Keratinocyte (primary cell): ENCODE data around the gene RNF212. TPM values are rescaled to one million over a fixed set of nuclear protein-coding genes. Genes with fewer than 3 reads are reported as not detected.

Experiments
- DNase-seq: peaks from one replicate; pipeline ENCODE4 v3.0.0-alpha.2; 2011; ENCODE audit warnings: low read depth, missing footprints, low spot score
- FAIRE-seq: peaks from 2 replicates; lab custom pipeline; 2011; peaks lifted over from hg19 to GRCh38; lab: Jason Lieb, UNC
- H2AFZ ChIP-seq: 2 replicates; pipeline ENCODE4 v1.6.0; 2012; ENCODE audit warnings: low read length, control low read depth, inconsistent platforms; ENCODE audit not compliant: control insufficient read depth
- H3K27ac ChIP-seq: 2 replicates; pipeline ENCODE4 v1.5.1; 2011; ENCODE audit warnings: low read length; ENCODE audit not compliant: control insufficient read depth, insufficient read depth
- H3K27me3 ChIP-seq: 3 replicates; pipeline ENCODE4 v1.6.0; 2011; ENCODE audit warnings: low read length; ENCODE audit not compliant: control insufficient read depth, insufficient read depth; ENCODE audit errors: extremely low read depth
- H3K36me3 ChIP-seq, 2 experiments: 2 replicates in 1 of 2; 3 replicates in 1 of 2; pipeline ENCODE4 v1.5.1; 2011; ENCODE audit warnings: low read length in 2 of 2, mild to moderate bottlenecking in 1 of 2; ENCODE audit not compliant: control insufficient read depth in 2 of 2, insufficient read depth in 2 of 2; ENCODE audit errors: extremely low read depth in 1 of 2
- H3K4me1 ChIP-seq: 3 replicates; pipeline ENCODE4 v1.5.1; 2011; ENCODE audit warnings: low read length; ENCODE audit not compliant: control insufficient read depth, insufficient read depth; ENCODE audit errors: extremely low read depth
- H3K4me2 ChIP-seq: 3 replicates; pipeline ENCODE4 v1.6.0; 2011; ENCODE audit warnings: low read depth, low read length; ENCODE audit not compliant: control insufficient read depth, insufficient read depth; ENCODE audit errors: extremely low read depth
- H3K4me3 ChIP-seq, 3 experiments: fragments of 200-600 bp in 1 of 3; sonication (generic) in 1 of 3; 2 replicates in 2 of 3; 3 replicates in 1 of 3; pipeline ENCODE4 v1.5.1; 2011 to 2016; ENCODE audit warnings: low read length in 3 of 3, mild to moderate bottlenecking in 3 of 3, control low read depth in 2 of 3, inconsistent platforms in 1 of 3, low read depth in 1 of 3, mixed read lengths in 1 of 3, mixed run types in 1 of 3, moderate library complexity in 1 of 3; ENCODE audit not compliant: control insufficient read depth in 2 of 3, insufficient read depth in 2 of 3; ENCODE audit errors: extremely low read depth in 1 of 3
- H3K79me2 ChIP-seq: 2 replicates; pipeline ENCODE4 v1.6.0; 2012; ENCODE audit warnings: low read length; ENCODE audit not compliant: control insufficient read depth, insufficient read depth
- H3K9ac ChIP-seq: 3 replicates; pipeline ENCODE4 v1.6.0; 2011; ENCODE audit warnings: low read length; ENCODE audit not compliant: control insufficient read depth, insufficient read depth; ENCODE audit errors: extremely low read depth
- H3K9me1 ChIP-seq: 3 replicates; pipeline ENCODE4 v1.6.0; 2011; ENCODE audit warnings: low read length; ENCODE audit not compliant: control insufficient read depth, insufficient read depth; ENCODE audit errors: extremely low read depth
- H3K9me3 ChIP-seq: 2 replicates; pipeline ENCODE4 v1.5.1; 2012; ENCODE audit warnings: low read depth, low read length; ENCODE audit not compliant: control insufficient read depth
- H4K20me1 ChIP-seq: 3 replicates; pipeline ENCODE4 v1.6.0; 2011; ENCODE audit warnings: low read length; ENCODE audit not compliant: control insufficient read depth, insufficient read depth; ENCODE audit errors: extremely low read depth
- CTCF ChIP-seq, 3 experiments: IDR thresholded peaks in 1 of 3; conservative IDR thresholded peaks in 1 of 3; optimal IDR thresholded peaks in 1 of 3; 2 replicates in 2 of 3; 3 replicates in 1 of 3; pipeline versions ENCODE3 to v1.5.1; 2011; ENCODE audit warnings: low read length in 3 of 3, mild to moderate bottlenecking in 3 of 3, moderate library complexity in 2 of 3, control low read depth in 1 of 3, inconsistent platforms in 1 of 3; ENCODE audit not compliant: insufficient read depth in 2 of 3; ENCODE audit errors: extremely low read depth in 1 of 3
- EZH2 ChIP-seq: IDR thresholded peaks from one replicate; pipeline ENCODE4 v1.6.1; 2012; ENCODE audit warnings: inconsistent platforms, mild to moderate bottlenecking, low read length, moderate library complexity
- dilution Hi-C: fragments of 300-500 bp; cut with MboI; formaldehyde crosslinking; loops from one replicate; pipeline ENCODE4 v1.7.0; 2020; ENCODE audit warnings: low sequenced_read_pairs; ENCODE audit not compliant: extremely low pct_ligation_motif_present
- polyA plus RNA-seq, 5 experiments: library from polyadenylated mRNA; depleted of rRNA in 3 of 5; stranded (reverse) in 3 of 5; stranded (forward) in 1 of 5; unstranded in 1 of 5; fragments of >200 nt; gene quantifications; 1 replicate in 1 of 5; 2 replicates in 3 of 5; 3 replicates in 1 of 5; pipeline versions ENCODE4 v1.2.1 to v1.2.3, GENCODE V29; 2011 to 2012; ENCODE audit warnings: missing spikeins in 2 of 5, low read depth in 1 of 5, low replicate concordance in 1 of 5

Gene RNF212
- polyA plus RNA-seq, 1 donor (not counting 4 experiments of a cell fraction or from before 2014, with no cell fraction given): 0.16 TPM

DNA sequence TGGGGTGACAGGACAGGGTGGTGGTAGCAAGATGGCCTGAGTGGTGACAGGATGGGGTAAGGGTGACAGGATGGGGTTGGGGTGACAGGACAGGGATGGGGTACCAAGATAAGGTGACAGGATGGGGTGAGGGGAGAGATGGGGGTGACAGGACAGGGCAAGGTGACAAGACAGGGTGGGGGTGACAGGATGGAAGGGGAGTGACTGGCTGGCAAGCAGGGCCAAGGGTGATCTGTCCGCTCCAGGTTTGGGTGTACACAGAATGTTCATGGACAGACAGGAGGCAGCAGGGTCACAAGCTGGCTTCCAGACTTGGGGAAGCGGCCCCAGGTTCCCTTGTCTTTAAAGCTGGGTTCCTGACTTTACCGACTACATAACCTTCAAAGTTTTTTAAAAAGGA lies 23.3 kb downstream of the RNF212 start:
- FAIRE-seq (no peak), DNase-seq (no peak)
- TF ChIP-seq EZH2 (no peak), CTCF (optimal IDR thresholded peaks at IDR 0.05 in 1 of 3, IDR thresholded peaks at IDR 0.05 in 1 of 3, conservative IDR thresholded peaks at IDR 0.05 in 1 of 3; ENCODE audit: extremely low read depth in 1 of 3, insufficient read depth in 2 of 3, low read length in 3 of 3) (no peak)
- Histone ChIP-seq H3K27me3 (peaks cover 15% of the 10 kb centered on the region), H3K9me1 (no peaks in the 10 kb centered on the region), H3K4me3 (no peak overlapping the region), H4K20me1 (no peaks in the 10 kb centered on the region), H3K9me3 (no peaks in the 10 kb centered on the region), H2AFZ (no peak overlapping the region), H3K9ac (no peak overlapping the region), H3K36me3 (no peaks in the 10 kb centered on the region), H3K27ac (no peak overlapping the region), H3K4me2 (no peak overlapping the region), H3K4me1 (no peaks in the 10 kb centered on the region), H3K79me2 (no peaks in the 10 kb centered on the region)
- dilution Hi-C loops: no loop called here

- no peak overlapping the region for H3K4me3 ChIP-seq
- H3K9me1 ChIP-seq: no peaks in the 10 kb centered on the region
- H3K36me3 ChIP-seq: no peaks in the 10 kb centered on the region
- H3K4me1 ChIP-seq: peaks cover 6% of the 10 kb centered on the region
- no peaks in the 10 kb centered on the region for H3K9me3 ChIP-seq
- peaks cover 12% of the 10 kb centered on the region for H3K27me3 ChIP-seq
- TF ChIP-seq CTCF (optimal IDR thresholded peaks at IDR 0.05 in 1 of 3, IDR thresholded peaks at IDR 0.05 in 1 of 3, conservative IDR thresholded peaks at IDR 0.05 in 1 of 3; ENCODE audit: extremely low read depth in 1 of 3, insufficient read depth in 2 of 3, low read length in 3 of 3) (no peak), EZH2 (no peak)
- dilution Hi-C loops: no loop called here
- FAIRE-seq (no peak), DNase-seq (no peak)
- no peak overlapping the region for H3K27ac ChIP-seq
- H3K9ac ChIP-seq: no peak overlapping the region
- no peak overlapping the region for H2AFZ ChIP-seq
- H4K20me1 ChIP-seq: no peaks in the 10 kb centered on the region
- no peaks in the 10 kb centered on the region for H3K79me2 ChIP-seq
- H3K4me2 ChIP-seq: no peak overlapping the region
Measured at GRCh38 chr4:1087371-1087770, 26.0 kb downstream of the RNF212 start.
